K562 (cell line): ENCODE measurements around the gene CADM2. TPM values are rescaled to one million over a fixed set of nuclear protein-coding genes. Genes with fewer than 3 reads are reported as not detected.

Source experiments
- ATAC-seq: fragments of 200-7000 bp; cut with Tn5 transposase; 3 replicates; pipeline ENCODE4 v1.9.1; 2020; ENCODE audit warnings: moderate library complexity
- BruUV-seq: library from RNA; stranded (reverse); fragments of 400-500 nt; replicated peaks from 2 replicates; lab custom pipeline; 2021; lab: Mats Ljungman, UMichigan
- CTCF ChIA-PET: fragments of 300-600 bp; formaldehyde crosslinking; extraction: SDS; loops from one replicate; lab custom pipeline; 2021; ENCODE audit warnings: low intra/inter-chr PET ratio; lab: Yijun Ruan, JAX
- POLR2A ChIA-PET: fragments of 300-600, 350-650 bp; sonication (Branson Sonifier 250); formaldehyde crosslinking; extraction: SDS; loops from one replicate; lab custom pipeline; 2021; ENCODE audit warnings: antibody characterized with exemption, inconsistent platforms; lab: Yijun Ruan, JAX
- DNase-seq, 4 experiments: peaks; one replicate each; pipeline versions ENCODE4 v3.0.0 to v3.0.0-alpha.2; 2011 to 2018; ENCODE audit warnings: low spot score in 3 of 4, mixed read lengths in 3 of 4; ENCODE audit errors: extremely low read depth in 1 of 4
- FAIRE-seq: peaks from 2 replicates; lab custom pipeline; 2011; peaks lifted over from hg19 to GRCh38; lab: Jason Lieb, UNC
- H2AFZ ChIP-seq: 2 replicates; pipeline ENCODE4 v1.6.0; 2011; ENCODE audit warnings: low read depth, low read length, control low read depth, inconsistent platforms
- H3K27ac ChIP-seq: fragments of 200-600 bp; 3 replicates; pipeline ENCODE4 v1.8.0; 2011; ENCODE audit warnings: low read depth, mild to moderate bottlenecking, control low read depth, inconsistent platforms, low read length, moderate library complexity, mixed read lengths; ENCODE audit errors: extremely low read depth
- H3K27me3 ChIP-seq, 2 experiments: fragments of 300-600 bp in 1 of 2; 2 replicates in 1 of 2; 3 replicates in 1 of 2; pipeline versions ENCODE4 v1.6.0 to v1.8.0; 2011; ENCODE audit warnings: inconsistent platforms in 2 of 2, low read length in 2 of 2, mild to moderate bottlenecking in 1 of 2, mixed read lengths in 1 of 2, moderate library complexity in 1 of 2; ENCODE audit not compliant: control insufficient read depth in 2 of 2, insufficient read depth in 2 of 2
- H3K36me3 ChIP-seq: fragments of 300-600 bp; 3 replicates; pipeline ENCODE4 v1.8.0; 2011; ENCODE audit warnings: mild to moderate bottlenecking, low read length, inconsistent platforms; ENCODE audit not compliant: control insufficient read depth, insufficient read depth
- H3K4me1 ChIP-seq, 2 experiments: fragments of 200-600 bp in 1 of 2; replicated peaks in 1 of 2; 2 replicates in 1 of 2; 3 replicates in 1 of 2; pipeline versions ENCODE4 v1.5.1 to v1.8.0; 2011; ENCODE audit warnings: inconsistent platforms in 2 of 2, low read length in 2 of 2, mild to moderate bottlenecking in 1 of 2, mixed read lengths in 1 of 2, moderate library complexity in 1 of 2; ENCODE audit not compliant: control insufficient read depth in 2 of 2, insufficient read depth in 2 of 2
- H3K4me2 ChIP-seq: 2 replicates; pipeline ENCODE4 v1.6.1; 2011; ENCODE audit warnings: low read length, control low read depth, inconsistent platforms, mixed read lengths; ENCODE audit not compliant: insufficient read depth
- H3K4me3 ChIP-seq: fragments of 200-600 bp; sonication (generic), shearing (Covaris generic); 2 replicates; pipeline ENCODE4 v1.5.1; 2016; ENCODE audit warnings: control low read depth, inconsistent platforms
- H3K79me2 ChIP-seq: fragments of 200-600 bp; 3 replicates; pipeline ENCODE4 v1.8.0; 2011; ENCODE audit warnings: low read length, inconsistent platforms; ENCODE audit not compliant: control insufficient read depth, insufficient read depth
- H3K9ac ChIP-seq, 2 experiments: 2 replicates each; pipeline versions ENCODE4 v1.6.0 to v1.6.1; 2011; ENCODE audit warnings: low read depth in 2 of 2, low read length in 2 of 2, control low read depth in 1 of 2, inconsistent platforms in 1 of 2, mild to moderate bottlenecking in 1 of 2, mixed read lengths in 1 of 2; ENCODE audit not compliant: insufficient read depth in 1 of 2
- H3K9me1 ChIP-seq: one replicate; pipeline ENCODE4 v1.6.0; 2011; ENCODE audit warnings: inconsistent platforms, mild to moderate bottlenecking, low read length, moderate library complexity; ENCODE audit not compliant: control insufficient read depth, insufficient read depth
- H3K9me3 ChIP-seq: replicated peaks from 2 replicates; pipeline ENCODE4 v1.5.1; 2011; ENCODE audit warnings: low read depth, low read length, inconsistent platforms; ENCODE audit not compliant: control insufficient read depth, insufficient read depth
- H4K20me1 ChIP-seq: replicated peaks from 2 replicates; pipeline ENCODE4 v1.6.1; 2011; ENCODE audit warnings: low read length, inconsistent platforms, mixed read lengths; ENCODE audit not compliant: control insufficient read depth, insufficient read depth
- ATF4 ChIP-seq: fragments of 450-650 bp; formaldehyde crosslinking; IDR thresholded peaks from 2 replicates; pipeline ENCODE4 v1.4.0; 2022; ENCODE audit warnings: mild to moderate bottlenecking, moderate library complexity
- CTBP1 ChIP-seq: fragments of 450-650 bp; IDR thresholded peaks from 2 replicates; pipeline ENCODE4 v1.6.1; 2016; ENCODE audit warnings: borderline replicate concordance
- DEAF1 ChIP-seq: fragments of 450-650 bp; formaldehyde crosslinking; IDR thresholded peaks from 2 replicates; pipeline ENCODE4 v1.4.0; 2020; ENCODE audit warnings: mild to moderate bottlenecking, moderate library complexity
- EP400 ChIP-seq: fragments of 450-650 bp; IDR thresholded peaks from 2 replicates; pipeline ENCODE4 v1.6.1; 2017; ENCODE audit warnings: antibody characterized with exemption, mild to moderate bottlenecking, moderate library complexity
- FOXP4 ChIP-seq: sonication (generic); formaldehyde crosslinking; IDR thresholded peaks from 2 replicates; pipeline ENCODE4 v1.8.0; 2022; ENCODE audit warnings: mild to moderate bottlenecking, missing genetic modification reagents, borderline replicate concordance
- HBP1 ChIP-seq: fragments of 450-650 bp; formaldehyde crosslinking; IDR thresholded peaks from 2 replicates; pipeline ENCODE4 v1.4.0; 2022; ENCODE audit warnings: missing genetic modification characterization
- MCM2 ChIP-seq: fragments of 450-650 bp; IDR thresholded peaks from 2 replicates; pipeline ENCODE4 v1.6.1; 2017; ENCODE audit warnings: low read depth, mild to moderate bottlenecking
- PCBP2 ChIP-seq: fragments of 200-400 bp; formaldehyde crosslinking; IDR thresholded peaks from 2 replicates; pipeline ENCODE4 v1.6.1; 2018; ENCODE audit warnings: low read length, low read depth, mild to moderate bottlenecking, moderate library complexity; ENCODE audit not compliant: poor library complexity, severe bottlenecking
- ZNF143 ChIP-seq: sonication (generic); formaldehyde crosslinking; IDR thresholded peaks from 2 replicates; pipeline ENCODE4 v1.9.0; 2022; ENCODE audit warnings: mild to moderate bottlenecking, missing genetic modification reagents
- ZNF217 ChIP-seq: sonication (generic); formaldehyde crosslinking; IDR thresholded peaks from 2 replicates; pipeline ENCODE4 v1.8.0; 2022; ENCODE audit warnings: mild to moderate bottlenecking, missing genetic modification reagents
- ZNF24 ChIP-seq: fragments of 450-650 bp; IDR thresholded peaks from 2 replicates; pipeline ENCODE4 v1.6.1; 2016
- ZNF431 ChIP-seq: sonication (generic); formaldehyde crosslinking; IDR thresholded peaks from 2 replicates; pipeline ENCODE4 v1.8.0; 2022; ENCODE audit warnings: mild to moderate bottlenecking, missing genetic modification reagents
- ZNF583 ChIP-seq: fragments of 250-450 bp; sonication (Bioruptor Pico); IDR thresholded peaks from 2 replicates; pipeline ENCODE4 v1.4.0; 2020
- ZNF699 ChIP-seq: fragments of 250-450 bp; sonication (Bioruptor Pico); IDR thresholded peaks from 2 replicates; pipeline ENCODE4 v1.8.0; 2021; ENCODE audit warnings: mild to moderate bottlenecking, moderate library complexity; ENCODE audit not compliant: insufficient replicate concordance
- WGBS: fragments of 100-300 bp; shearing (Covaris generic); methylation state at CpG from one replicate; pipeline ENCODE4 v1.1.6; 2016; ENCODE audit warnings: low coverage, mixed read lengths; ENCODE audit not compliant: insufficient coverage; ENCODE audit errors: missing lambda C conversion rate; 5-methylcytosine and 5-hydroxymethylcytosine counted together
- in situ Hi-C: fragments of 300-500 bp; cut with MboI; formaldehyde crosslinking; loops from 4 replicates; pipeline ENCODE4 v1.15.0; 2018; ENCODE audit warnings: inconsistent platforms, mixed read lengths
- intact Hi-C: fragments of 100-400 bp; cut with micrococcal nuclease; formaldehyde crosslinking; loops from 2 replicates; pipeline ENCODE4 v1.14.2; 2022
- polyA plus RNA-seq, 8 experiments: library from polyadenylated mRNA; depleted of rRNA in 4 of 8; stranded (reverse) in 5 of 8; unstranded in 3 of 8; fragments of >200 nt; fragmentation: Nextera tagmentation in 2 of 8; fragmentation: Illumina TruSeq in 1 of 8; extraction: Ambion mirVana in 2 of 8; extraction: Trizol in 1 of 8; gene quantifications; 2 replicates each; pipeline versions ENCODE4 v1.2.1 to v1.2.3, GENCODE V29; 2011 to 2014; ENCODE audit warnings: inconsistent platforms in 1 of 8, missing spikeins in 1 of 8
- total RNA-seq, 7 experiments: library from RNA; depleted of rRNA in 6 of 7; stranded (reverse); fragments of >200 nt in 6 of 7; fragmentation: Illumina TruSeq in 2 of 7; extraction: Trizol in 2 of 7; gene quantifications; 2 replicates each; pipeline versions ENCODE4 v1.2.1 to v1.2.3, GENCODE V29; 2011 to 2021; ENCODE audit warnings: low replicate concordance in 1 of 7
- TF ChIP-seq, protein P1 (sequence below): sonication (generic); formaldehyde crosslinking; IDR thresholded peaks from 2 replicates; pipeline ENCODE4 v1.9.0; 2022; ENCODE audit warnings: mild to moderate bottlenecking, missing genetic modification reagents

The CADM2 gene
- total and polyA plus RNA-seq, 9 of the 15 experiments (the other 6 are each of a cell fraction or from before 2014, with no cell fraction given): 0.11 to 3.2 (median 0.95) TPM

DNA sequence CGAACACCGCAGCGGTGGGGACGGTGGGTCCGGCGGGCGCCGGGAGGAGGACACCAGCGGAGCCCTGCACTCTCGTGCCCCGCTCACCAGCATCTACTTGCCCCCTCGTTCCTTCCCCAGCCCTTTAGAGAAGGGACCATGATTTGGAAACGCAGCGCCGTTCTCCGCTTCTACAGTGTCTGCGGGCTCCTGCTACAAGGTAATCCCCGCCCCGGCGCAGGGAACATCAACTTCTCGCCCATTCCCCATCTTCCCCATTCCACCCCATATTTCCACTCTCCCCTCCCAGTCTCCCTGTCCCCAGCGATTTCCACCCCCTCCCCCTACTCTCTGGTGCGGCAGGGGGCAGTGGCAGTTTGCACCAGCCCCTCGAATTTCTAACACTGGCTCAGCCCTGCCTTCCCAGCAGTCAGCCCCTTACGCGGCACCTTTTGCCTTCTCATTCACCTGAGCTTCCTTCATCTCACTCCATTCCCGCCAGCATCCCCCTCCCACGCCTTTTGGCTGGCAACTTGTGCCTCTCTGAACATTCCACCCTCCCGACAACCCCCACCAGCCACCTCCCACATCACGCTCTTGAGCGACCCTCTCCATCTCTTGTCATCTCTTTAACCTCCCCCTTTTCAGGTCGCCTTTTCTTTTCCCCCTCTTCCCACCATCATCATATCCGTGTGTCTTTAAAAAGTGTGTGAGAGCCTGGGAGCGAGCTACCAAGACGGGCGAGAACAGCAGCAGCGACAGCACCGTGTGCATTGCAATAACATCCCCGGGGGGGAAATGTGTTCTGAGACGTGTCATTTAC lies 882 bp downstream of the CADM2 start (continued):
- TF ChIP-seq ZNF143 (CRISPR knock-in tag) (no peak), FOXP4 (CRISPR knock-in tag) (no peak), PCBP2 (no peak), EP400 (no peak), ZNF217 (CRISPR knock-in tag) (no peak)

- WGBS: 0% methylated on average over 11 of the region's 12 CpGs
- Histone ChIP-seq H3K36me3 (no peaks in the 10 kb centered on the region), H4K20me1 (no peaks in the 10 kb centered on the region), H3K9me1 (no peaks in the 10 kb centered on the region), H3K9ac (no peak overlapping the region), H3K4me3 (no peak overlapping the region), H3K4me2 (no peak overlapping the region), H3K4me1 (peaks cover 0 to 7% of the 10 kb centered on the region in 2 experiments; a peak in 2 of 5 replicates), H3K27me3 (no peaks in the 10 kb centered on the region), H3K9me3 (no peaks in the 10 kb centered on the region), H3K27ac (no peak overlapping the region), H2AFZ (no peak overlapping the region), H3K79me2 (no peaks in the 10 kb centered on the region)
- TF ChIP-seq ATF4 (no peak), CTBP1 (no peak), ZNF699 (CRISPR knock-in tag) (no peak), DEAF1 (CRISPR knock-in tag) (no peak), ZNF583 (CRISPR knock-in tag) (no peak), ZNF24 (no peak), HBP1 (CRISPR knock-in tag) (no peak), ZNF431 (CRISPR knock-in tag) (no peak), MCM2 (no peak)
- TF ChIP-seq, protein P1, sequence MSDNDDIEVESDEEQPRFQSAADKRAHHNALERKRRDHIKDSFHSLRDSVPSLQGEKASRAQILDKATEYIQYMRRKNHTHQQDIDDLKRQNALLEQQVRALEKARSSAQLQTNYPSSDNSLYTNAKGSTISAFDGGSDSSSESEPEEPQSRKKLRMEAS (CRISPR knock-in tag): no peak
- intact Hi-C loops (no loop called here), in situ Hi-C loops (no loop called here)
- ATAC-seq (no peak), FAIRE-seq (no peak), DNase-seq (no peak)
- ChIA-PET CTCF (no interaction called here), POLR2A (no interaction called here)
- no TSS peak for BruUV-seq
These were observed 1.8 kb downstream of the CADM2 start for GRCh38 chr3:84960581-84960980.
